ENCODE measurements around the gene EVA1A.

DNA sequence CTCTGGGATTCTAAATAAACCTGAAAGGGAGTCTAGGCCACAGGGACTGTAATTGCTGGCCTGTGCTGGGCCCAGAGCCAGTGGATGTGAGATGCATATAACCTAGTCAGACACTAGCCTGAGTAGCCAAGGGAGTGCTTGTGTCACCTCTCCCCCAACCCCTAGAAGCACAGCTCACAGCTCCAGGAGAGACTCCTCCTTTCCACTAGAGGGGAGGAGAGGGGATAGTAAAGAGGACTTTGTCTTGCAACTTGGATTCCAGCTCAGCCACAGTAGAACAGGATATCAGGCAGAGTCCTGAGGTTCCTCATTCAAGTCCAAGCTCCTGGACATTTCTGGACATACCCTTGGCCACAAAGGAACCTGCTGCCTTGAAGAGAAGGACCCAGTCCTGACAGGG lies 18.4 kb upstream of the EVA1A start:
- TF ChIP-seq, protein P1, sequence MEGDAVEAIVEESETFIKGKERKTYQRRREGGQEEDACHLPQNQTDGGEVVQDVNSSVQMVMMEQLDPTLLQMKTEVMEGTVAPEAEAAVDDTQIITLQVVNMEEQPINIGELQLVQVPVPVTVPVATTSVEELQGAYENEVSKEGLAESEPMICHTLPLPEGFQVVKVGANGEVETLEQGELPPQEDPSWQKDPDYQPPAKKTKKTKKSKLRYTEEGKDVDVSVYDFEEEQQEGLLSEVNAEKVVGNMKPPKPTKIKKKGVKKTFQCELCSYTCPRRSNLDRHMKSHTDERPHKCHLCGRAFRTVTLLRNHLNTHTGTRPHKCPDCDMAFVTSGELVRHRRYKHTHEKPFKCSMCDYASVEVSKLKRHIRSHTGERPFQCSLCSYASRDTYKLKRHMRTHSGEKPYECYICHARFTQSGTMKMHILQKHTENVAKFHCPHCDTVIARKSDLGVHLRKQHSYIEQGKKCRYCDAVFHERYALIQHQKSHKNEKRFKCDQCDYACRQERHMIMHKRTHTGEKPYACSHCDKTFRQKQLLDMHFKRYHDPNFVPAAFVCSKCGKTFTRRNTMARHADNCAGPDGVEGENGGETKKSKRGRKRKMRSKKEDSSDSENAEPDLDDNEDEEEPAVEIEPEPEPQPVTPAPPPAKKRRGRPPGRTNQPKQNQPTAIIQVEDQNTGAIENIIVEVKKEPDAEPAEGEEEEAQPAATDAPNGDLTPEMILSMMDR (IDR thresholded peaks at IDR 0.05; ENCODE audit: insufficient read depth, low read length, poor library complexity, severe bottlenecking): no peak
- no peak for TF ChIP-seq EZH2phosphoT487 (conservative IDR thresholded peaks at IDR 0.05; ENCODE audit: low read length)
